ENCODE data around the gene FAM210A.
"Not testable (repeated sequence)": the region's sequence is repeated elsewhere in the genome, so short reads cannot be mapped to it uniquely, and the experiment has no call there.

The FAM210A gene

GRCh38 chr18:13758622-13759021 is 32.3 kb upstream of the FAM210A start:
- H3K9me3 ChIP-seq (ENCODE audit: control insufficient read depth, low read length): no peaks in the 10 kb centered on the region
- no peaks in the 10 kb centered on the region for H3K4me1 ChIP-seq

GRCh38 chr18:13756671-13757070 is 30.3 kb upstream of the FAM210A start:
- Histone ChIP-seq H3K36me3 (ENCODE audit: control insufficient read depth, insufficient read depth, low read length) (no peaks in the 10 kb centered on the region), H3K79me2 (no peaks in the 10 kb centered on the region), H3K9me3 (ENCODE audit: control insufficient read depth, low read length) (no peaks in the 10 kb centered on the region), H3K27ac (no peak overlapping the region), H3K4me1 (no peaks in the 10 kb centered on the region), H3K9ac (no peak overlapping the region), H2AFZ (no peak overlapping the region), H3K27me3 (ENCODE audit: control insufficient read depth, insufficient read depth, low read length) (no peaks in the 10 kb centered on the region), H3K4me2 (ENCODE audit: low read length) (no peak overlapping the region), H3K4me3 (ENCODE audit: low read depth, low read length) (no peak overlapping the region)
- no peak for TF ChIP-seq CTCF (IDR thresholded peaks at IDR 0.05)

More at GRCh38 chr18:13758622-13759021, 32.3 kb upstream of the FAM210A start:
- no peak for TF ChIP-seq CTCF (IDR thresholded peaks at IDR 0.05)
- no peak overlapping the region for H3K9ac ChIP-seq
- no peaks in the 10 kb centered on the region for H3K27me3 ChIP-seq (ENCODE audit: control insufficient read depth, insufficient read depth, low read length)
- no peaks in the 10 kb centered on the region for H3K79me2 ChIP-seq
- no peak overlapping the region for H3K4me2 ChIP-seq (ENCODE audit: low read length)
- no peak overlapping the region for H3K4me3 ChIP-seq (ENCODE audit: low read depth, low read length)
- no peaks in the 10 kb centered on the region for H3K36me3 ChIP-seq (ENCODE audit: control insufficient read depth, insufficient read depth, low read length)
- no peak overlapping the region for H2AFZ ChIP-seq
- no peak overlapping the region for H3K27ac ChIP-seq

- Histone ChIP-seq H3K4me2 (ENCODE audit: low read length) (no peak overlapping the region), H3K79me2 (no peaks in the 10 kb centered on the region), H3K27me3 (ENCODE audit: control insufficient read depth, insufficient read depth, low read length) (no peaks in the 10 kb centered on the region), H3K9ac (no peak overlapping the region), H3K27ac (no peak overlapping the region), H3K4me1 (no peaks in the 10 kb centered on the region), H2AFZ (no peak overlapping the region), H3K36me3 (ENCODE audit: control insufficient read depth, insufficient read depth, low read length) (no peaks in the 10 kb centered on the region), H3K9me3 (ENCODE audit: control insufficient read depth, low read length) (no peaks in the 10 kb centered on the region), H3K4me3 (ENCODE audit: low read depth, low read length) (no peak overlapping the region)
- TF ChIP-seq CTCF (IDR thresholded peaks at IDR 0.05): no peak
Observed at GRCh38 chr18:13756261-13756660, 29.9 kb upstream of the FAM210A start.

- H3K36me3 ChIP-seq (ENCODE audit: control insufficient read depth, insufficient read depth, low read length): not testable (repeated sequence)
Observed at GRCh38 chr18:13751599-13751998, 25.2 kb upstream of the FAM210A start.

GRCh38 chr18:13746633-13747032 is 20.3 kb upstream of the FAM210A start:
- H2AFZ ChIP-seq: no peak overlapping the region
- no peak overlapping the region for H3K9ac ChIP-seq
- no peaks in the 10 kb centered on the region for H3K4me1 ChIP-seq
- no peak for TF ChIP-seq CTCF (IDR thresholded peaks at IDR 0.05)
- no peak overlapping the region for H3K4me3 ChIP-seq (ENCODE audit: low read depth, low read length)
- H3K27me3 ChIP-seq (ENCODE audit: control insufficient read depth, insufficient read depth, low read length): no peaks in the 10 kb centered on the region
- H3K36me3 ChIP-seq (ENCODE audit: control insufficient read depth, insufficient read depth, low read length): peaks cover 2% of the 10 kb centered on the region
- no peak overlapping the region for H3K4me2 ChIP-seq (ENCODE audit: low read length)
- no peaks in the 10 kb centered on the region for H3K9me3 ChIP-seq (ENCODE audit: control insufficient read depth, low read length)
- no peaks in the 10 kb centered on the region for H3K79me2 ChIP-seq
- no peak overlapping the region for H3K27ac ChIP-seq

More at GRCh38 chr18:13751599-13751998, 25.2 kb upstream of the FAM210A start:
- not testable (repeated sequence) for H3K9ac ChIP-seq; H3K79me2 ChIP-seq; H3K4me2 ChIP-seq (ENCODE audit: low read length); H3K27me3 ChIP-seq (ENCODE audit: control insufficient read depth, insufficient read depth, low read length); H2AFZ ChIP-seq; H3K4me3 ChIP-seq (ENCODE audit: low read depth, low read length); H3K27ac ChIP-seq; H3K4me1 ChIP-seq; H3K9me3 ChIP-seq (ENCODE audit: control insufficient read depth, low read length)
